ENCODE data around the gene EIF2B2.

EIF2B2 gene

DNA sequence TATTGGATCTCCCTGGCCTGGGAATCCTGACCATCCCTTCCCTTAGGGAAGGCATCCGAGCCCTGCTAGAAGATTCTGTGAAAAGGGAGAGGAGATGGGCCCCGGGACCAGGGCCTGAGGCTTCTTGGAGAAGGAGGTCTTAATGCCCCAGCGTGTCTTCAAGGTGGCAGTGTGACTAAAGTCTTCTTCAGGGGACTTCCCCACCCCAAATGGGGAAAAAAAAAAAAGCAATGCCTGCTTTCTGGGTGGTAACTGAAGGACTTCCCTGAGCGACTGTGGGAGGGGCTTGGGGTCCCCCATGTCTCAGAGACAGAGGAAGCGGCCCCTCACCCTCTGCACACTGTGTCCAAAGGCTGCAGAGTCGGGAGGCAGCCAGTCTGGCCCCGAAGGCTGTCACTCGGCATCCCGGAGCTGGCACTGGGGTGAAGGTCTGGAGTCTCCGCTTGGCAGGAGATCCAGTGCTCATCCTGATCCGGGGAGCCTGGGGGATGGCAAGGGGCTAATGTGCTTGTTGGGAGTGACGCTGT, 39.5 kb upstream of the EIF2B2 start:
- H3K4me3 ChIP-seq (ENCODE audit: low read depth, low read length): no peak overlapping the region
- no peak for DNase-seq (ENCODE audit: low read depth)
- no peak for TF ChIP-seq CTCF (IDR thresholded peaks at IDR 0.05; ENCODE audit: control insufficient read depth, extremely low read depth, insufficient read depth)

GRCh38 chr14:74963705-74964271, 38.9 kb upstream of the EIF2B2 start:
- no peak overlapping the region for H3K4me3 ChIP-seq (ENCODE audit: low read depth, low read length)
- DNase-seq (ENCODE audit: low read depth): no peak
- TF ChIP-seq CTCF (IDR thresholded peaks at IDR 0.05; ENCODE audit: control insufficient read depth, extremely low read depth, insufficient read depth): no peak

DNA sequence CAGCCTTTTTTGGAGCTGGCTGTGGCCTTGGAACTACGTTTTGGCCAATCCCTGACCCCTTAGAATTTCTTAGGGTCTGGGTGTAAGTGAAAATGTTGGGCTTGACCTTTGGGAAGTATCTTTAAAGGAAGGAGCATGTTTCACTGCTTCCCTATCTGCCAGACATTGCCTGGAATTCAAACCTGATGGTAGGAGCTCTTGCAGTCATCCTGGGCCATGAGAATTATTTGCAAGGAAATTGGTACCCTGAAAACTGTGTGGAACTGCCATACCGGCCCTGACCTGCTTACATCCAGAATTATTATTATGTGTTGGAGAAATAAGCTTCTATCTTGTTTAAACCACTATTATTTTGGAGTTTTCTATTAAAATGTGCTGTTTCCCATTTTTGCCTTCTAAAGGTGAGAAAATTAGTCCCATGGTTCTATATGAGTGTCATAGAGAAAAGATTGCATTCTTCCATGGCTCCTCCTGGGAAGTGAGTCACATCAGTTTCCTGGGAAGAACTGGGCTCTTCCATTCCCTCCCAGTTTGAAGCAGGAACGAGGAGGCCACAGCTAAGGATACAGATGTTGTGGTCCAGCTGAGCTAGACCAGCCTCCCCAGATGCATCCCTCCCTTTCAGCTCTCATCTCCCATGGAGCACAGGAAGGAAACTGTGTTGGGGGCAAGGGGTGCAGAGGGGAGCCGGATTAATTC, 37.8 kb upstream of the EIF2B2 start:
- DNase-seq (ENCODE audit: low read depth): no peak
- TF ChIP-seq CTCF (IDR thresholded peaks at IDR 0.05; ENCODE audit: control insufficient read depth, extremely low read depth, insufficient read depth): no peak
- no peak overlapping the region for H3K4me3 ChIP-seq (ENCODE audit: low read depth, low read length)

DNA sequence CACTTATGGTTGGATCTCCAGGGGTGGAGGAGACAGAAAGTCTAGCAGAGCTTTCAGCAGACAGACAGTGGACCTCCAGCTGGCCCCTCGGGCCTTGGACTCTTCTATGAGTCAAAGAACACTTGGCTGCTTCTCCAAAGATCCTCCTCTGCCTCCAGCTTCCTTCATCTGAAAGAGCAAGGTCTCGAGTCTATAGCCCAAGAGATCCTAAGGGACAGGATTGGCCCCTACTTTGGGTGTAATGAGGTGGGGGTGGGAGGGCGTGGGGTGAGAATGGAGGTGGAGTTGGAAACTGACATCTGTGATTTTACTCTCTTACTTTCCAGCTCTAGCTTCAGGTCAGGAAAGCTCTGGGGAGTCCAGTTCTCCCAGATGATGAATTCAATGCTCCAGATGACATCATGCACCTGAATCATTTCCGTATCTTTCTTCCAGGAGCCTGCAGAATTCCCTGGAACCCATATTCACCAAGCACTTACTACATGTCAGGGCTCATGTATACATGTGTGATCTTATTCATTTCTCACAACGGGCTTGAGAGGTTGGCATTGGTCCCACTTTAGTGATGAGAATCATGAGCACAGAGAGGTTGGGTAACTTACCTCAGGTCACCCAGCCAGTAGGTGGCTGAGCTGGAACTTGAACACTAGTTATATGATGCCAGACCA, 37.1 kb upstream of the EIF2B2 start:
- H3K4me3 ChIP-seq (ENCODE audit: low read depth, low read length): no peak overlapping the region
- DNase-seq (ENCODE audit: low read depth): no peak
- TF ChIP-seq CTCF (IDR thresholded peaks at IDR 0.05; ENCODE audit: control insufficient read depth, extremely low read depth, insufficient read depth): no peak

GRCh38 chr14:74968811-74969210, 33.9 kb upstream of the EIF2B2 start:
- no peak for DNase-seq (ENCODE audit: low read depth)
- TF ChIP-seq CTCF (IDR thresholded peaks at IDR 0.05; ENCODE audit: control insufficient read depth, extremely low read depth, insufficient read depth): no peak
- no peak overlapping the region for H3K4me3 ChIP-seq (ENCODE audit: low read depth, low read length)

- no peak for TF ChIP-seq CTCF (IDR thresholded peaks at IDR 0.05; ENCODE audit: control insufficient read depth, extremely low read depth, insufficient read depth)
- H3K4me3 ChIP-seq (ENCODE audit: low read depth, low read length): no peak overlapping the region
- DNase-seq (ENCODE audit: low read depth): no peak
Measured at GRCh38 chr14:74973003-74973653, 29.6 kb upstream of the EIF2B2 start.
